HG03558 (cell line): ENCODE data around the gene ABCG5.

ENCODE experiments used
- ATAC-seq: cut with Tn5 transposase; IDR thresholded peaks from one replicate; pipeline ENCODE4 v1.9.1; 2021; ENCODE audit warnings: moderate number of reproducible peaks; ENCODE audit not compliant: unreplicated experiment; ENCODE audit errors: extremely low read depth

The ABCG5 gene

GRCh38 chr2:43812947-43813346 is 25.7 kb downstream of the ABCG5 start:
- no peak for ATAC-seq

GRCh38 chr2:43812006-43812405 is 26.6 kb downstream of the ABCG5 start:
- no peak for ATAC-seq

- no peak for ATAC-seq
Observed at GRCh38 chr2:43810888-43811287, 27.8 kb downstream of the ABCG5 start.

GRCh38 chr2:43810452-43810851 is 28.2 kb downstream of the ABCG5 start:
- ATAC-seq, result no peak

GRCh38 chr2:43806719-43807031 is 32.0 kb downstream of the ABCG5 start:
- ATAC-seq, result no peak

- no peak for ATAC-seq
Observed at GRCh38 chr2:43803113-43803512, 35.5 kb downstream of the ABCG5 start.

- ATAC-seq, result no peak
Observed at GRCh38 chr2:43802135-43802534, 36.5 kb downstream of the ABCG5 start.

GRCh38 chr2:43800894-43801293 is 37.7 kb downstream of the ABCG5 start:
- no peak for ATAC-seq

- no peak for ATAC-seq
Observed at GRCh38 chr2:43798300-43798699, 40.3 kb downstream of the ABCG5 start.

- no peak for ATAC-seq
Observed at GRCh38 chr2:43796206-43796605, 42.4 kb downstream of the ABCG5 start.

GRCh38 chr2:43794956-43795355 is 43.7 kb downstream of the ABCG5 start:
- no peak for ATAC-seq

- no peak for ATAC-seq
Observed at GRCh38 chr2:43792653-43793052, 46.0 kb downstream of the ABCG5 start.

- no peak for ATAC-seq
Observed at GRCh38 chr2:43791035-43791765, 47.4 kb downstream of the ABCG5 start.

- ATAC-seq, result no peak
Observed at GRCh38 chr2:43790147-43790546, 48.5 kb downstream of the ABCG5 start.

- ATAC-seq, result no peak
Observed at GRCh38 chr2:43788646-43789045, 50.0 kb downstream of the ABCG5 start.

- no peak for ATAC-seq
Observed at GRCh38 chr2:43787895-43788294, 50.7 kb downstream of the ABCG5 start.

- no peak for ATAC-seq
Observed at GRCh38 chr2:43778233-43778632, 60.4 kb downstream of the ABCG5 start.

- no peak for ATAC-seq
Observed at GRCh38 chr2:43777306-43777926, 61.2 kb downstream of the ABCG5 start.

GRCh38 chr2:43776324-43776723 is 62.3 kb downstream of the ABCG5 start:
- ATAC-seq, result no peak

- no peak for ATAC-seq
Observed at GRCh38 chr2:43774617-43775016, 64.0 kb downstream of the ABCG5 start.

- ATAC-seq, result peak; percentile 97
Observed at GRCh38 chr2:43773876-43774613, 64.6 kb downstream of the ABCG5 start, which contains the start of gene DYNC2LI1. Gene DYNC2LI1, plus strand, starts transcription at chr2:43774039. Its CDS starts 100 bp downstream, at chr2:43774139.
